Neuron (in vitro differentiated cells): ENCODE measurements around the gene TMOD1.

Experiments
- H2AFZ ChIP-seq: one replicate; pipeline ENCODE4 v1.6.1; 2013; ENCODE audit warnings: low read depth, mild to moderate bottlenecking, inconsistent platforms, low read length, moderate library complexity
- H3K27me3 ChIP-seq: one replicate; pipeline ENCODE4 v1.6.1; 2013; ENCODE audit warnings: low read length; ENCODE audit not compliant: insufficient read depth
- H3K36me3 ChIP-seq: one replicate; pipeline ENCODE4 v1.6.1; 2013; ENCODE audit warnings: low read length; ENCODE audit not compliant: insufficient read depth
- H3K4me1 ChIP-seq: one replicate; pipeline ENCODE4 v1.6.1; 2013; ENCODE audit warnings: low read length; ENCODE audit not compliant: insufficient read depth
- H3K4me3 ChIP-seq: 2 replicates; pipeline ENCODE4 v1.5.1; 2013; ENCODE audit warnings: mild to moderate bottlenecking, low read length, moderate library complexity
- H3K9me3 ChIP-seq: one replicate; pipeline ENCODE4 v1.6.1; 2013; ENCODE audit warnings: low read length

The TMOD1 gene

GRCh38 chr9:97515662-97516061, 14.2 kb downstream of the TMOD1 start:
- Histone ChIP-seq H3K27me3 (peaks cover 9% of the 10 kb centered on the region), H2AFZ (no peak overlapping the region), H3K4me3 (no peak overlapping the region), H3K36me3 (no peaks in the 10 kb centered on the region), H3K9me3 (no peaks in the 10 kb centered on the region), H3K4me1 (peaks cover 5% of the 10 kb centered on the region)

GRCh38 chr9:97516111-97516510, 14.6 kb downstream of the TMOD1 start:
- peaks cover 5% of the 10 kb centered on the region for H3K4me1 ChIP-seq
- H3K4me3 ChIP-seq = no peak overlapping the region
- H2AFZ ChIP-seq = no peak overlapping the region
- H3K36me3 ChIP-seq = no peaks in the 10 kb centered on the region
- no peaks in the 10 kb centered on the region for H3K9me3 ChIP-seq
- H3K27me3 ChIP-seq = peaks cover 10% of the 10 kb centered on the region

GRCh38 chr9:97517331-97518089, 16.0 kb downstream of the TMOD1 start:
- Histone ChIP-seq H3K27me3 (peaks cover 18% of the 10 kb centered on the region), H3K36me3 (no peaks in the 10 kb centered on the region), H2AFZ (no peak overlapping the region), H3K4me3 (no peak overlapping the region), H3K9me3 (no peaks in the 10 kb centered on the region), H3K4me1 (peaks cover 5% of the 10 kb centered on the region)

GRCh38 chr9:97518166-97518908, 16.9 kb downstream of the TMOD1 start:
- no peak overlapping the region for H3K4me3 ChIP-seq
- no peak overlapping the region for H2AFZ ChIP-seq
- H3K36me3 ChIP-seq = no peaks in the 10 kb centered on the region
- H3K9me3 ChIP-seq = no peaks in the 10 kb centered on the region
- H3K4me1 ChIP-seq = peaks cover 5% of the 10 kb centered on the region
- peaks cover 18% of the 10 kb centered on the region for H3K27me3 ChIP-seq

GRCh38 chr9:97518909-97519307, 17.4 kb downstream of the TMOD1 start:
- H3K9me3 ChIP-seq = no peaks in the 10 kb centered on the region
- H3K4me3 ChIP-seq = no peak overlapping the region
- peaks cover 18% of the 10 kb centered on the region for H3K27me3 ChIP-seq
- H2AFZ ChIP-seq = no peak overlapping the region
- H3K4me1 ChIP-seq = peaks cover 5% of the 10 kb centered on the region
- H3K36me3 ChIP-seq = no peaks in the 10 kb centered on the region

- peaks cover 5% of the 10 kb centered on the region for H3K4me1 ChIP-seq
These were observed 18.0 kb downstream of the TMOD1 start for GRCh38 chr9:97519441-97519970.

GRCh38 chr9:97521576-97522333, 20.3 kb downstream of the TMOD1 start:
- H2AFZ ChIP-seq = no peak overlapping the region

More at GRCh38 chr9:97519441-97519970, 18.0 kb downstream of the TMOD1 start:
- Histone ChIP-seq H2AFZ (no peak overlapping the region), H3K9me3 (no peaks in the 10 kb centered on the region), H3K4me3 (no peak overlapping the region), H3K27me3 (peaks cover 18% of the 10 kb centered on the region), H3K36me3 (no peaks in the 10 kb centered on the region)

GRCh38 chr9:97524424-97524823, 23.0 kb downstream of the TMOD1 start:
- Histone ChIP-seq H2AFZ (no peak overlapping the region), H3K4me1 (no peaks in the 10 kb centered on the region), H3K36me3 (no peaks in the 10 kb centered on the region), H3K9me3 (no peaks in the 10 kb centered on the region), H3K27me3 (peaks cover 52% of the 10 kb centered on the region), H3K4me3 (no peak overlapping the region)

More at GRCh38 chr9:97521576-97522333, 20.3 kb downstream of the TMOD1 start:
- Histone ChIP-seq H3K4me3 (no peak overlapping the region), H3K36me3 (no peaks in the 10 kb centered on the region), H3K27me3 (peaks cover 36% of the 10 kb centered on the region), H3K4me1 (no peaks in the 10 kb centered on the region), H3K9me3 (no peaks in the 10 kb centered on the region)

GRCh38 chr9:97525451-97525850, 24.0 kb downstream of the TMOD1 start:
- H3K9me3 ChIP-seq = no peaks in the 10 kb centered on the region
- H2AFZ ChIP-seq = no peak overlapping the region
- H3K27me3 ChIP-seq = peaks cover 44% of the 10 kb centered on the region
- H3K4me1 ChIP-seq = no peaks in the 10 kb centered on the region
- no peaks in the 10 kb centered on the region for H3K36me3 ChIP-seq
- H3K4me3 ChIP-seq = no peak overlapping the region

- H3K9me3 ChIP-seq = no peaks in the 10 kb centered on the region
- no peaks in the 10 kb centered on the region for H3K36me3 ChIP-seq
- no peaks in the 10 kb centered on the region for H3K4me1 ChIP-seq
- H2AFZ ChIP-seq = no peak overlapping the region
- H3K27me3 ChIP-seq = peaks cover 37% of the 10 kb centered on the region
- no peak overlapping the region for H3K4me3 ChIP-seq
These were observed 25.6 kb downstream of the TMOD1 start for GRCh38 chr9:97526895-97527575.

GRCh38 chr9:97527626-97528528, 26.4 kb downstream of the TMOD1 start:
- H3K4me1 ChIP-seq = no peaks in the 10 kb centered on the region
- no peaks in the 10 kb centered on the region for H3K9me3 ChIP-seq
- H3K36me3 ChIP-seq = no peaks in the 10 kb centered on the region
- no peak overlapping the region for H2AFZ ChIP-seq
- no peak overlapping the region for H3K4me3 ChIP-seq
- peaks cover 38% of the 10 kb centered on the region for H3K27me3 ChIP-seq
